NT2/D1 (cell line): ENCODE measurements around the gene DYSF.

Experiments
- SUZ12 ChIP-seq: IDR thresholded peaks from 2 replicates; pipeline ENCODE4 v1.6.1; 2011; ENCODE audit not compliant: insufficient read length, insufficient read depth; ENCODE audit errors: extremely low read depth
- YY1 ChIP-seq: IDR thresholded peaks from 2 replicates; pipeline ENCODE4 v1.6.1; 2011; ENCODE audit not compliant: insufficient read length, insufficient read depth

- no peak for TF ChIP-seq SUZ12
- no peak for TF ChIP-seq YY1
Observed at GRCh38 chr2:71669058-71669456, 215.7 kb downstream of the DYSF start.
